Transverse colon (tissue), 4 donors: ENCODE results near the gene CBX8.

Source experiments
- EP300 ChIP-seq: sonication (generic); formaldehyde crosslinking; IDR thresholded peaks from one replicate; pipeline ENCODE4 v1.6.1; 2017; ENCODE audit warnings: antibody characterized with exemption, low read depth
- POLR2A ChIP-seq: fragments of 450-650 bp; IDR thresholded peaks from one replicate; pipeline ENCODE4 v1.6.1; 2016; ENCODE audit warnings: antibody characterized with exemption, mild to moderate bottlenecking, moderate library complexity
- POLR2AphosphoS5 ChIP-seq, 3 donors: sonication (generic); formaldehyde crosslinking; IDR thresholded peaks; one replicate each; pipeline ENCODE4 v1.6.1; 2016; ENCODE audit warnings: antibody characterized with exemption in 3 of 3
- TF ChIP-seq, protein P1 (sequence below), 5 experiments: fragments of 200-600 bp in 3 of 5; fragments of 450-650 bp in 2 of 5; sonication (generic) in 3 of 5; IDR thresholded peaks; 1 replicate in 2 of 5; 2 replicates in 3 of 5; pipeline ENCODE4 v1.5.1; 2016 to 2017; ENCODE audit warnings: antibody characterized with exemption in 5 of 5, inconsistent platforms in 3 of 5, mild to moderate bottlenecking in 2 of 5, moderate library complexity in 1 of 5

GRCh38 chr17:79835470-79835899, 38.6 kb upstream of the CBX8 start:
- TF ChIP-seq, protein P1, sequence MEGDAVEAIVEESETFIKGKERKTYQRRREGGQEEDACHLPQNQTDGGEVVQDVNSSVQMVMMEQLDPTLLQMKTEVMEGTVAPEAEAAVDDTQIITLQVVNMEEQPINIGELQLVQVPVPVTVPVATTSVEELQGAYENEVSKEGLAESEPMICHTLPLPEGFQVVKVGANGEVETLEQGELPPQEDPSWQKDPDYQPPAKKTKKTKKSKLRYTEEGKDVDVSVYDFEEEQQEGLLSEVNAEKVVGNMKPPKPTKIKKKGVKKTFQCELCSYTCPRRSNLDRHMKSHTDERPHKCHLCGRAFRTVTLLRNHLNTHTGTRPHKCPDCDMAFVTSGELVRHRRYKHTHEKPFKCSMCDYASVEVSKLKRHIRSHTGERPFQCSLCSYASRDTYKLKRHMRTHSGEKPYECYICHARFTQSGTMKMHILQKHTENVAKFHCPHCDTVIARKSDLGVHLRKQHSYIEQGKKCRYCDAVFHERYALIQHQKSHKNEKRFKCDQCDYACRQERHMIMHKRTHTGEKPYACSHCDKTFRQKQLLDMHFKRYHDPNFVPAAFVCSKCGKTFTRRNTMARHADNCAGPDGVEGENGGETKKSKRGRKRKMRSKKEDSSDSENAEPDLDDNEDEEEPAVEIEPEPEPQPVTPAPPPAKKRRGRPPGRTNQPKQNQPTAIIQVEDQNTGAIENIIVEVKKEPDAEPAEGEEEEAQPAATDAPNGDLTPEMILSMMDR (IDR thresholded peaks at IDR 0.05) = no peak
- TF ChIP-seq POLR2AphosphoS5 (IDR thresholded peaks at IDR 0.05) (no peak), POLR2A (no peak), EP300 (no peak)
